Ishikawa (cell line): ENCODE measurements around the gene ACLY.

ENCODE experiments used
- CEBPB ChIP-seq: IDR thresholded peaks from 2 replicates; pipeline ENCODE4 v1.6.1; 2012
- CREB1 ChIP-seq: IDR thresholded peaks from 2 replicates; pipeline ENCODE4 v1.6.1; 2012; ENCODE audit warnings: low read depth
- EP300 ChIP-seq: IDR thresholded peaks from 2 replicates; pipeline ENCODE4 v1.6.1; 2012; ENCODE audit warnings: borderline replicate concordance
- FOXM1 ChIP-seq: IDR thresholded peaks from 2 replicates; pipeline ENCODE4 v1.6.1; 2012; ENCODE audit warnings: low read depth, borderline replicate concordance
- MAX ChIP-seq: IDR thresholded peaks from 2 replicates; pipeline ENCODE4 v1.6.1; 2012
- RAD21 ChIP-seq: IDR thresholded peaks from 2 replicates; pipeline ENCODE4 v1.6.1; 2012; ENCODE audit warnings: low read depth
- TAF1 ChIP-seq: IDR thresholded peaks from 2 replicates; pipeline ENCODE4 v1.6.1; 2012; ENCODE audit warnings: low read depth, mild to moderate bottlenecking

GRCh38 chr17:41835214-41835799 is 83.4 kb downstream of the ACLY start:
- TF ChIP-seq RAD21 (no peak), MAX (no peak), CEBPB (no peak), CREB1 (no peak), TAF1 (no peak), FOXM1 (no peak), EP300 (no peak)
